Bronchial epithelial cell (primary cell): ENCODE results near the gene ARL15. TPM values are rescaled to one million over a fixed set of nuclear protein-coding genes. Genes with fewer than 3 reads are reported as not detected.

ENCODE experiments used
- DNase-seq: peaks from one replicate; pipeline ENCODE4 v3.0.0-alpha.2; 2010; ENCODE audit warnings: low read depth
- FAIRE-seq: peaks from 2 replicates; lab custom pipeline; 2011; peaks lifted over from hg19 to GRCh38; lab: Jason Lieb, UNC
- H3K27me3 ChIP-seq: 2 replicates; pipeline ENCODE4 v1.5.1; 2011; ENCODE audit warnings: low read length; ENCODE audit not compliant: control insufficient read depth, insufficient read depth
- H3K36me3 ChIP-seq: 2 replicates; pipeline ENCODE4 v1.5.1; 2011; ENCODE audit warnings: low read length; ENCODE audit not compliant: control insufficient read depth, insufficient read depth
- H3K4me3 ChIP-seq: 2 replicates; pipeline ENCODE4 v1.5.1; 2011; ENCODE audit warnings: mild to moderate bottlenecking, low read depth, low read length, control low read depth
- total RNA-seq: library from RNA; depleted of rRNA; stranded (reverse); fragments of >200 nt; gene quantifications from 2 replicates; pipeline ENCODE4 v1.2.1, GENCODE V29; 2014
- TF ChIP-seq, protein P1 (sequence below): IDR thresholded peaks from 2 replicates; pipeline ENCODE4 v1.5.1; 2011; ENCODE audit warnings: mild to moderate bottlenecking, moderate library complexity, low read length, control low read depth, inconsistent platforms; ENCODE audit not compliant: insufficient read depth, severe bottlenecking

The ARL15 gene
- total RNA-seq, 1 donor from 2014 or later = 13.7 TPM

DNA sequence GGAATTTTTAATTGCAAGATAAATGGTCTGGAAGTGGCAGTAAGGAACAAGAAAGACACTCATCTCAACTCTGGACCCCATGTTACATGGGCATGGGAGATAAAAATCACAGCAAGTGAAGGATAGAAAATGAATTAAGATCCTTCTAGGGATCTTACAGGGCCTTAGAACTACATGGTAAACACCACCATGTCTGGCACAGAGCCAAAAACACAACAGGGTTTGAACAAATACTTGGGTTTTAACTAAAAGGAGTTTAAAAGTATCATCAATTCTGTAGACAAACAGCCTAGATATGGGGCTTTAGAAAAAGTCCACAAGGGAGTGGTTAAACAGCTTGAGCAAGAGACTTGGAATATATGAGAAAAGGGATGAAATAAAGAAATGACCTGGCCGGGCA lies 366.4 kb downstream of the ARL15 start:
- Histone ChIP-seq H3K4me3 (no peak overlapping the region), H3K27me3 (no peaks in the 10 kb centered on the region), H3K36me3 (no peaks in the 10 kb centered on the region)
- no peak for FAIRE-seq
- DNase-seq = no peak
- TF ChIP-seq, protein P1, sequence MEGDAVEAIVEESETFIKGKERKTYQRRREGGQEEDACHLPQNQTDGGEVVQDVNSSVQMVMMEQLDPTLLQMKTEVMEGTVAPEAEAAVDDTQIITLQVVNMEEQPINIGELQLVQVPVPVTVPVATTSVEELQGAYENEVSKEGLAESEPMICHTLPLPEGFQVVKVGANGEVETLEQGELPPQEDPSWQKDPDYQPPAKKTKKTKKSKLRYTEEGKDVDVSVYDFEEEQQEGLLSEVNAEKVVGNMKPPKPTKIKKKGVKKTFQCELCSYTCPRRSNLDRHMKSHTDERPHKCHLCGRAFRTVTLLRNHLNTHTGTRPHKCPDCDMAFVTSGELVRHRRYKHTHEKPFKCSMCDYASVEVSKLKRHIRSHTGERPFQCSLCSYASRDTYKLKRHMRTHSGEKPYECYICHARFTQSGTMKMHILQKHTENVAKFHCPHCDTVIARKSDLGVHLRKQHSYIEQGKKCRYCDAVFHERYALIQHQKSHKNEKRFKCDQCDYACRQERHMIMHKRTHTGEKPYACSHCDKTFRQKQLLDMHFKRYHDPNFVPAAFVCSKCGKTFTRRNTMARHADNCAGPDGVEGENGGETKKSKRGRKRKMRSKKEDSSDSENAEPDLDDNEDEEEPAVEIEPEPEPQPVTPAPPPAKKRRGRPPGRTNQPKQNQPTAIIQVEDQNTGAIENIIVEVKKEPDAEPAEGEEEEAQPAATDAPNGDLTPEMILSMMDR = no peak

DNA sequence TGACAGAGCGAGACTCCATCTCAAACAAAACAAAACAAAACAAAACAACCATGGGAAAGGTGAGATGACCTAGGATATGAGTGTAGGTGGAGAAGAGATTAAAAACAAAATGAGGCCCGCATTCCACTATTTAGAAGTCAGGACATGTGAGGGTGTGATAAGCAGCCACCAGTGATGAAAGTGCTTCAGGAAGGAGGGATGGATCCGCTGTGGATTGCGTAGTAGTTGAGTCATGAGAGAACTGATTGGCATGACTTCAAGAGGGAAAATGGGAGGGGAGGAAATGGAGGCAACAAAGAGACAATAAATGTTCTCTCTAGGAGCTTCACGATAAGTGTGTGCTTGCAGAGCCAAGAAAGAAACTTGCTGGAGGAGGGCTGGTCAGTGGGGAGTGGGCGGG lies 367.6 kb downstream of the ARL15 start:
- H3K36me3 ChIP-seq = no peaks in the 10 kb centered on the region
- no peaks in the 10 kb centered on the region for H3K27me3 ChIP-seq
- H3K4me3 ChIP-seq = no peak overlapping the region
- TF ChIP-seq, protein P1 = no peak
- DNase-seq = peak; percentile 72
- FAIRE-seq = peak; percentile 75

DNA sequence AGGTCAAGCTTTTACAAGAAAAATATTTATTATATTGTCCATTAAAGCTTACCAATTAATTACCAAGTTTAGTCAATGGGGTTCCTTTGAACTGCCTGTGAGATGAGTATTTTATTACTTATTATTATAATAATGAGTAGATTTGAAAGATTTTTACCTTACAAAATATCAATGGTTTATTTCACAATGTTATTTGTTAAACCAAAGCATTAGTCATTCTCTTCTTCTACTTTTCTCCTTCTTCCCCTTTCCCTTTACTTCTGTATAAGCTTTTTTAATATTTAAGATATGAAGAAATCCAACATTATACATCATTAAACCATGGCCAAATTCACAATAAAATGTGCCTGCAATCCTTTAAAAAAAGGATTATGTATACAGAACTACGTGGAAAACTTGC lies 369.5 kb downstream of the ARL15 start:
- Histone ChIP-seq H3K27me3 (no peaks in the 10 kb centered on the region), H3K4me3 (no peak overlapping the region), H3K36me3 (no peaks in the 10 kb centered on the region)
- FAIRE-seq (no peak), DNase-seq (peak; percentile 27)
- TF ChIP-seq, protein P1 = no peak

DNA sequence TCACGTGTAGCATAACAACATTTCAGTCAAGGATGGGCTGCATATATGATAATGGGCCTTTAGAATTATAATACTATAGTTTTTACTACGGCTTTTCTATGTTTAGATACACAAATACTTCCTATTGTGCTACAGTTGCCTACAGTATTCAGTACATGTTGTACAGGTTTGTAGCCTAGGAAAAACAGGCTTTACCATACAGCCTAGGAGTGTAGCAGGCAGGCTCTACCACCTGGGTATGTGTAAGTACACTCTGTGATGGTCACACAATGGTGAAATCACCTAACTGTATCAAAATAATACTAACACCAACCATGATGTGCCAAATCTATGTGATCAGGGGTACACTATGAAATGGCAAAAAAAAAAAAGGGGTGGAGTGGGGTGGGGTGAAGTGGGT lies 372.9 kb downstream of the ARL15 start:
- no peak for FAIRE-seq
- H3K4me3 ChIP-seq = no peak overlapping the region
- TF ChIP-seq, protein P1 = no peak
- H3K27me3 ChIP-seq = no peaks in the 10 kb centered on the region
- H3K36me3 ChIP-seq = no peaks in the 10 kb centered on the region
- no peak for DNase-seq

DNA sequence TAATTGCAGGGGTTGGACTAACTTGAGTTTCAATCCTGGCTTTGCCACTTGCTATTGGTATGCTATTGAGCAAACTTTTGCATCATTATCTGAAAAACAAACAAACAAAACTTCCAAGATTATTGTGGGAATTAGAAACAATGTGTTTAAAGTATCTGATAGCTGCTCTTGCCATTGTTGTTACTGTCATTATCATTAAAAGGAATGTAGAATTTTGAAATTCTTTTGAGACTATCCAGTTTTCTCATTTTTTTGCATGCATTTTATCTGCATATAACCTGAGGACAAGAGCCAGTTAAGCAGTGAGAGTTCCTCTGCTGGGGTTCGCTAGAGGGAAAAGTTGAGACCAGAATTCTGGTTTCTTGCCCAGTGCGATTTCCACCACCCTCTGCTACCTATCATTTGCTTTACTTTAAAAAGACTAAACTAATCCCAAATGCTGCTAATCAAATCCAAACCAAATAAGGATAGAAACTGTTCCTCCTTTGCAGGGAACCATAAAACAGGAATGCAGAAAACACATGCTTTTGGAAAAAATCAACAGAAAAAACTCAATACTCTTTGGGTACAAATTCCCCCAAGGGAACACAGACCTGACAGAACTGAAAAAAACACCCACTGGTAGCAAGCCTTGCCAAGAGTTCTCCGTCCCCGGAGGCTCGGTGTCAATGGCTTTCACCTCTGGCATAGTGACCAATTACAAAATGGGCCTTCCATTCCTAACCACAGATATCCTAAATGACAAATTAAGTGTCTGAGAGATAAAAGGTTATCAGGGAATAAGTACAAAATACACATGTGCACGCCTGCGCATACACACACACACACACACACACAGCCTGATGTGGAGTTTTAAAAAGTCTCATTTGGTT lies 373.7 kb downstream of the ARL15 start:
- H3K36me3 ChIP-seq = no peaks in the 10 kb centered on the region
- H3K27me3 ChIP-seq = no peaks in the 10 kb centered on the region
- FAIRE-seq (no peak), DNase-seq (no peak)
- no peak overlapping the region for H3K4me3 ChIP-seq
- TF ChIP-seq, protein P1 = no peak
